Heart left ventricle (tissue), 16 donors: Measurements from ENCODE around the gene ANXA6. TPM values are rescaled to one million over a fixed set of nuclear protein-coding genes. Genes with fewer than 3 reads are reported as not detected.

ENCODE experiments used
- ATAC-seq, 4 donors: fragments of 200-7000 bp; cut with Tn5 transposase; one replicate each; pipeline ENCODE4 v1.9.1; 2020 to 2022; ENCODE audit warnings: moderate library complexity in 4 of 4, mild to moderate bottlenecking in 3 of 4, moderate number of reproducible peaks in 1 of 4
- DNase-seq, 5 donors: peaks; one replicate each; pipeline ENCODE4 v3.0.0-alpha.2; 2020
- H3K27ac ChIP-seq, 12 donors: fragments of 200-600 bp; sonication (generic) in 4 of 12; one replicate each; pipeline versions ENCODE4 v1.5.0 to v1.8.0; 2016 to 2022; ENCODE audit warnings: mild to moderate bottlenecking in 2 of 12
- H3K27me3 ChIP-seq, 9 donors: fragments of 200-600 bp; sonication (generic) in 2 of 9; one replicate each; pipeline versions ENCODE4 v1.5.1 to v1.8.0; 2016 to 2022; ENCODE audit warnings: mild to moderate bottlenecking in 3 of 9
- H3K36me3 ChIP-seq, 9 donors: fragments of 200-600 bp; sonication (generic) in 2 of 9; one replicate each; pipeline versions ENCODE4 v1.5.0 to v1.8.0; 2018 to 2022; ENCODE audit warnings: mild to moderate bottlenecking in 2 of 9
- H3K4me1 ChIP-seq, 12 donors: fragments of 200-600 bp; sonication (generic) in 4 of 12; one replicate each; pipeline versions ENCODE4 v1.5.0 to v1.8.0; 2016 to 2022; ENCODE audit warnings: mild to moderate bottlenecking in 3 of 12
- H3K4me3 ChIP-seq, 12 donors: fragments of 200-600 bp; sonication (generic) in 4 of 12; one replicate each; pipeline versions ENCODE4 v1.5.0 to v1.8.0; 2017 to 2022; ENCODE audit warnings: mild to moderate bottlenecking in 9 of 12, moderate library complexity in 4 of 12
- H3K9me3 ChIP-seq, 12 donors: fragments of 200-600 bp; sonication (generic) in 4 of 12; one replicate each; pipeline versions ENCODE4 v1.5.0 to v1.8.0; 2016 to 2022; ENCODE audit warnings: mild to moderate bottlenecking in 1 of 12
- CTCF ChIP-seq, 12 donors: fragments of 200-600 bp; sonication (generic) in 4 of 12; IDR thresholded peaks; one replicate each; pipeline versions ENCODE4 v1.5.0 to v1.8.0; 2018 to 2022; ENCODE audit warnings: antibody characterized with exemption in 12 of 12, mild to moderate bottlenecking in 5 of 12
- POLR2A ChIP-seq, 2 donors: fragments of 450-650 bp; IDR thresholded peaks; one replicate each; pipeline ENCODE4 v1.6.1; 2017; ENCODE audit warnings: antibody characterized with exemption in 2 of 2, mild to moderate bottlenecking in 2 of 2, moderate library complexity in 2 of 2
- WGBS, 4 donors: extraction: QIAGEN DNeasy Blood & Tissue Kit in 2 of 4; methylation state at CpG; one replicate each; pipeline versions ENCODE4 v1.1.5 to v1.1.7; 2013 to 2018; 5-methylcytosine and 5-hydroxymethylcytosine counted together
- intact Hi-C, 10 donors: fragments of 100-400 bp; cut with DNase I; formaldehyde crosslinking; loops; one replicate each; pipeline versions ENCODE4 v1.11.1 to v1.14.2; 2022
- polyA plus RNA-seq, 2 donors: library from polyadenylated mRNA; stranded (reverse); fragments of 200-250 nt; gene quantifications; one replicate each; pipeline ENCODE4 v1.2.3, GENCODE V29; 2013
- total RNA-seq, 9 donors: library from RNA; depleted of rRNA in 2 of 9; stranded (reverse); fragments of >200 nt in 2 of 9; fragmentation: NEBNext Ultra II Directional in 3 of 9; extraction: Animal tissue kit (Norgen Biotek cat#: 25700) in 3 of 9; gene quantifications; one replicate each; pipeline versions ENCODE4 v1.1.0 to v1.2.4, GENCODE V29; 2016 to 2023
- donor health status: ischemic (EF 13 %, LVEDD 7.1; RV severe dilation, severe dysfunction).
- donor health status: healthy with polysubstance abuse.
- donor health status: DM: no; HTN: yes; CAD: no.
- donor health status: DM: no; HTN: no; CAD: no.
- donor health status: ischemic (EF 25% LVEDD 6.9; RV normal size, moderate dysfunction).
- donor health status: ischemic (EF 25% LVEDD 5.7; RV mildly dilated, moderate dysfunction).
- donor health status: healthy.
- donor health status: DM: yes; HTN: yes; CAD: no.
- donor health status: ischemic (EF 35%, LVEDD 5.7; RV mildly dilated, moderate dysfunction).
- donor health status: nonischemic (EF 11% LVEDD 7.7; RV severe dilation, severe dysfunction).
- donor health status: DM: yes; HTN: yes; CAD: no.
- donor health status: PGD.
- donor health status: ischemic (EF 29% LVEDD 5.4; RV normal size, mild dysfunction).
- donor health status: nonischemic (EF 23%, LVEDD 6.1; RV moderate dilation, normal function).

ANXA6 gene
- total and polyA plus RNA-seq, 11 donors = 171 to 287 (median 202) TPM

DNA sequence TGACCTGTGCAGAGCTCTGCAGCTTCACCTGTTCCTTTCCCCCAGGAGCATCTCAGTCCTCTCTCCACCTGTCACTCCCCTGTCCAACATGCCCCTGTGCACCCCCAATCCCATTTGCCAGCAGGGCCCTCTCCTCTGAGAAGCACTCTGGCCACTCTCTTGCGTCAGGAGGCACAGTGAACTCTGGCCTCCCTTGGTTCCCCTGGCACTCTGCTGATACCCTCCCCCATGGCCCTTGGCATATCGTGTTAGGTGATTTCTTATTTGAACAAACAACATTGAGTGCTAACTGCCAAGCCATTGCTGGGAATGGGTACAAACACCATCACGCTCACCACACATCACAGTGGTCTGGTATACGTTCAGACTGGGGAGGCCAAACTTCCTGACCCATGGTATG is 55.8 kb downstream of the ANXA6 start:
- Histone ChIP-seq H3K27ac (peak overlapping the region in 10 of 12 donors; percentile 1 to 66 (median 32)), H3K4me1 (peaks cover 0 to 54% (median 19%) of the 10 kb centered on the region in 12 donors), H3K27me3 (no peaks in the 10 kb centered on the region), H3K4me3 (no peak overlapping the region), H3K36me3 (peaks cover 2 to 61% (median 54%) of the 10 kb centered on the region in 9 donors), H3K9me3 (no peaks in the 10 kb centered on the region)
- DNase-seq (no peak), ATAC-seq (peak in 2 of 4 donors; percentile 2)
- intact Hi-C loops = loop anchor here in 1 of 10 donors (5.0 kb wide), 1 partner anchor 39 kb away; no protein-coding TSS in a partner anchor
- TF ChIP-seq CTCF (IDR thresholded peaks at IDR 0.05) = no peak
- TF ChIP-seq POLR2A (IDR thresholded peaks at IDR 0.05) = no peak
- 70 to 84% (median 80%) methylated on average over 4 of the region's 4 CpGs for WGBS, 4 donors

DNA sequence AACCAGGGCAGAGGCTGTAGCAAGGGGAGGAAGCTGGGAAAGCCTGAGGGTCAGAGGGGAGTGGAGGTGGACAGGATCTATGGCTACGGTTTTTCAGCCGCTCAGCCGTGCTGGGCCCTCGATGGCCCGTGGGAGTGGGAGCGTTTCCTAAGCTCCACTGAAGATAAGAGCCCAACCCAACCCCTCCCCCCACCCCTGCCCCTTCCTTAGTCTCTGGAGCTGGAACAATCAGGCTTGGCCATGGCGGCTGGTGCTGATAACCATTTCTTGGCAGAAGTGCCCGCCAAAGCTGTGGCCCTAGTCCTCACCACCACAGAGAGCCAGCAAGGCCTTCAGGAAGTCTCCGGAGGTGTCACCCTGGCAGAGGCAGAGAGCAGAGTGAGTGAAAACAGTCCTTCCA is 56.4 kb downstream of the ANXA6 start:
- H3K36me3 ChIP-seq = peaks cover 2 to 55% (median 48%) of the 10 kb centered on the region in 9 donors
- no peak overlapping the region for H3K4me3 ChIP-seq
- H3K27ac ChIP-seq = peak overlapping the region in 10 of 12 donors; percentile 1 to 66 (median 32)
- no peaks in the 10 kb centered on the region for H3K9me3 ChIP-seq
- intact Hi-C loops = loop anchor here in 1 of 10 donors (5.0 kb wide), 1 partner anchor 39 kb away; no protein-coding TSS in a partner anchor
- H3K4me1 ChIP-seq = peaks cover 2 to 60% (median 20%) of the 10 kb centered on the region in 12 donors
- no peak for TF ChIP-seq POLR2A (IDR thresholded peaks at IDR 0.05)
- TF ChIP-seq CTCF (IDR thresholded peaks at IDR 0.05) = no peak
- H3K27me3 ChIP-seq = no peaks in the 10 kb centered on the region
- DNase-seq (peak in 1 of 5 donors; percentile 48), ATAC-seq (peak; percentile 19 to 56 (median 52))
- 35 to 46% (median 38%) methylated on average over 6 to 9 of the region's 9 CpGs for WGBS, 4 donors

DNA sequence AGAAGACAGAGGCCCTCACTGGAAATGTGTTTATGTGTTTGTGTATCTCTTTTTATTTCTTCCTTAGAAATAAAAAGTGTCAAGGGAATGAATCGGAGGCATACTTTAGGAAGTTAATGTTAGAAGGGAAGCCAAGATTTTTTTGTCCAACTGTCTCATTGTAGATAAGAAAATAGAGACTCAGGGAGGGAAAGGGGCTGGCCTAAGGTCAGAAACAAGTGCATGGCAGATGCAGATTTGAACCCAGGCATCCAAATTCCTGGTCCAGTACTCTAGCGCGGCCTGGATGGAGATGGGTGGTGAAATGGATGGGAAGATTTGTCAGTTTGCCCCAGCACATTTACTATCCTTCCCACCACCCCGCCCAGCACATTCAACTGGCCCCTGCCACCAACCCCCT is 56.9 kb downstream of the ANXA6 start:
- Histone ChIP-seq H3K4me3 (no peak overlapping the region), H3K9me3 (no peaks in the 10 kb centered on the region), H3K27me3 (no peaks in the 10 kb centered on the region), H3K36me3 (peaks cover 2 to 51% (median 44%) of the 10 kb centered on the region in 9 donors), H3K27ac (peak overlapping the region in 6 of 12 donors; percentile 1 to 66 (median 26)), H3K4me1 (peaks cover 3 to 64% (median 24%) of the 10 kb centered on the region in 12 donors)
- intact Hi-C loops = loop anchor here in 1 of 10 donors (5.0 kb wide), 1 partner anchor 38 kb away; no protein-coding TSS in a partner anchor
- TF ChIP-seq POLR2A (IDR thresholded peaks at IDR 0.05) (no peak), CTCF (IDR thresholded peaks at IDR 0.05) (no peak)
- DNase-seq (no peak), ATAC-seq (no peak)
- WGBS, 4 donors = 63 to 75% (median 69%) methylated on average over 4 of the region's 4 CpGs

DNA sequence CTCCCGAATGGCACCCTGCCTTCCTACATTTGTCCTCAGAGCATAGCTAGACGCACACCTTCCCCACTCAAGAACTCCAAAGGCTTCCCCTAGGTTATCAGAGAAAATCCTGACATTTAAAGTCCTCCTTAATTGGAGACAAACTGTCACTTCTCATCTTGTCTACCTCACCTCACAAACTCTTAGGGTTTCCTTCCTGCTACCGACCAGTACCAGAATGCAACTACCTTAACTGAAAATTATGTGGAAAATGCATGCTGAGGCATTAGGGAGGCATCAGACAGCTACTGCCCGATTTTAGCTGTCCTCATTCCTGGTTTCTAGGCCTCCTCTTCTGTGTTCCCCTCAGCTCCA is 58.8 kb downstream of the ANXA6 start:
- WGBS, 4 donors = 68 to 76% (median 70%) methylated on average over 4 of the region's 4 CpGs
- Histone ChIP-seq H3K36me3 (peaks cover 0 to 32% (median 24%) of the 10 kb centered on the region in 9 donors), H3K9me3 (no peaks in the 10 kb centered on the region), H3K4me1 (peaks cover 17 to 84% (median 44%) of the 10 kb centered on the region in 12 donors), H3K27me3 (no peaks in the 10 kb centered on the region), H3K27ac (peak overlapping the region in 1 of 12 donors; percentile 56), H3K4me3 (no peak overlapping the region)
- no peak for ATAC-seq
- intact Hi-C loops = no loop called here
- no peak for DNase-seq
- TF ChIP-seq POLR2A (IDR thresholded peaks at IDR 0.05) = no peak
- TF ChIP-seq CTCF (IDR thresholded peaks at IDR 0.05) = no peak
